KMS-11 (cell line): Measurements from ENCODE around the gene FER.

Experiments used
- H2AFZ ChIP-seq: fragments of 200-600 bp; sonication (generic); 2 replicates; pipeline ENCODE4 v1.6.1; 2016; ENCODE audit warnings: antibody characterized with exemption, mixed run types, low read depth
- H3K27ac ChIP-seq: fragments of 200-600 bp; sonication (generic); 2 replicates; pipeline ENCODE4 v1.6.1; 2016; ENCODE audit warnings: mild to moderate bottlenecking, mixed run types
- H3K27me3 ChIP-seq: fragments of 200-600 bp; sonication (generic); 2 replicates; pipeline ENCODE4 v1.6.1; 2017; ENCODE audit warnings: mild to moderate bottlenecking, low read depth, mixed run types, moderate library complexity; ENCODE audit not compliant: insufficient read depth
- H3K36me3 ChIP-seq: fragments of 200-600 bp; sonication (generic); 2 replicates; pipeline ENCODE4 v1.6.1; 2017; ENCODE audit warnings: mild to moderate bottlenecking, mixed run types; ENCODE audit not compliant: insufficient read depth
- H3K4me1 ChIP-seq: fragments of 200-600 bp; sonication (generic); 2 replicates; pipeline ENCODE4 v1.6.1; 2016; ENCODE audit warnings: mild to moderate bottlenecking, low read depth, mixed run types; ENCODE audit not compliant: poor library complexity, severe bottlenecking
- H3K4me2 ChIP-seq: fragments of 200-600 bp; sonication (generic); 2 replicates; pipeline ENCODE4 v1.7.0; 2016; ENCODE audit warnings: mild to moderate bottlenecking, mixed run types
- H3K4me3 ChIP-seq: fragments of 200-600 bp; sonication (generic); IDR thresholded peaks from 2 replicates; pipeline ENCODE4 v1.6.1; 2017; ENCODE audit warnings: low read depth, low read length, mixed read lengths; ENCODE audit not compliant: insufficient read depth
- H3K79me2 ChIP-seq: fragments of 200-600 bp; sonication (generic); 2 replicates; pipeline ENCODE4 v1.6.1; 2016; ENCODE audit warnings: low read depth, mixed run types; ENCODE audit not compliant: insufficient read depth
- H3K9ac ChIP-seq: fragments of 200-600 bp; sonication (generic); 2 replicates; pipeline ENCODE4 v1.6.1; 2016; ENCODE audit warnings: mild to moderate bottlenecking, mixed run types
- H4K20me1 ChIP-seq: fragments of 200-600 bp; sonication (generic); 2 replicates; pipeline ENCODE4 v1.6.1; 2016; ENCODE audit warnings: mild to moderate bottlenecking, mixed run types; ENCODE audit not compliant: insufficient read depth
- TF ChIP-seq, protein P1 (sequence below): fragments of 200-600 bp; sonication (generic); conservative IDR thresholded peaks from 2 replicates; pipeline ENCODE4 v1.6.1; 2017; ENCODE audit warnings: low read depth, mild to moderate bottlenecking, antibody characterized with exemption, low read length, moderate library complexity, mixed read lengths

Gene FER

DNA sequence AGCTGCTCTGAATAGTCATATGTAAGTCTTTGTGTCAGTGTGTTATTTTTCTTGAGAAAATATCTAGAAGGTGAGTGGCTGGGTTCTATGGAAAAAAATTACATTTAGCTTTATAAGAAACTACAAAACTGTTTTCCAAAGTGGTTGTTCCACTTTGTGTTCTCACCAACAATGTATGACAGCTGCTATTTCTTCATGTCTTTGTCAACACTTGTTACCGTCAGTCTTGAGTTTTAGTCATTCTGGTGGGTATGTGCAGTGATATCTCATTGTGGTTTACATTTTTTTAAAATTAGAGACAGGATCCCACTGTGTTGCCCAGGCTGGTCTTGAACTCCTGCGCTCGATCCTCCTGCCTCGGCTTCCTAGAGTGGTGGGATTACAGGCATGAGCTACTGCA lies 415.6 kb downstream of the FER start:
- Histone ChIP-seq H3K27me3 (no peaks in the 10 kb centered on the region), H3K79me2 (no peaks in the 10 kb centered on the region), H4K20me1 (no peaks in the 10 kb centered on the region), H3K4me3 (no peak overlapping the region), H3K9ac (no peak overlapping the region), H3K4me1 (no peaks in the 10 kb centered on the region), H3K4me2 (no peak overlapping the region), H2AFZ (no peak overlapping the region), H3K27ac (no peak overlapping the region), H3K36me3 (no peaks in the 10 kb centered on the region)
- TF ChIP-seq, protein P1, sequence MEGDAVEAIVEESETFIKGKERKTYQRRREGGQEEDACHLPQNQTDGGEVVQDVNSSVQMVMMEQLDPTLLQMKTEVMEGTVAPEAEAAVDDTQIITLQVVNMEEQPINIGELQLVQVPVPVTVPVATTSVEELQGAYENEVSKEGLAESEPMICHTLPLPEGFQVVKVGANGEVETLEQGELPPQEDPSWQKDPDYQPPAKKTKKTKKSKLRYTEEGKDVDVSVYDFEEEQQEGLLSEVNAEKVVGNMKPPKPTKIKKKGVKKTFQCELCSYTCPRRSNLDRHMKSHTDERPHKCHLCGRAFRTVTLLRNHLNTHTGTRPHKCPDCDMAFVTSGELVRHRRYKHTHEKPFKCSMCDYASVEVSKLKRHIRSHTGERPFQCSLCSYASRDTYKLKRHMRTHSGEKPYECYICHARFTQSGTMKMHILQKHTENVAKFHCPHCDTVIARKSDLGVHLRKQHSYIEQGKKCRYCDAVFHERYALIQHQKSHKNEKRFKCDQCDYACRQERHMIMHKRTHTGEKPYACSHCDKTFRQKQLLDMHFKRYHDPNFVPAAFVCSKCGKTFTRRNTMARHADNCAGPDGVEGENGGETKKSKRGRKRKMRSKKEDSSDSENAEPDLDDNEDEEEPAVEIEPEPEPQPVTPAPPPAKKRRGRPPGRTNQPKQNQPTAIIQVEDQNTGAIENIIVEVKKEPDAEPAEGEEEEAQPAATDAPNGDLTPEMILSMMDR, result no peak

DNA sequence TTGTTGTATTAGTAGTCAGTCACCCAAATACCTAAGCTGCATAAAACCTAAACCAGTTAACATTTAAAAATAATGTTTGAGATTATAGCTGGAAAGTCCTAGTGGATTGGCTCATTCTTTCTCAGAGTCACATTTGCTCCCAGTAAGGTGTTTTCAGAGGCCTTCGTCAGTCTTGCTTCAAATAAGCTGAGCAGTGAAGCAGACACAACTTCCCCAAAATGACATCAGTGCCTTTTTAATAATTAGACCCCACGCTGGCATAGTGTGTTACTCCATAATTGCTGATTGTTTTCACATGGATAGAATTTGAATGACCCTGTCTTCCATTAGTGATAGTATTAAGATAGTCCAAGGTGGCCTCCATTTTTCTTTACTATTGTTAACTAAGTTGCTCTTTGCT lies 416.3 kb downstream of the FER start:
- no peak overlapping the region for H2AFZ ChIP-seq
- H3K9ac ChIP-seq, result no peak overlapping the region
- no peaks in the 10 kb centered on the region for H4K20me1 ChIP-seq
- H3K4me2 ChIP-seq, result no peak overlapping the region
- TF ChIP-seq, protein P1, result no peak
- H3K27me3 ChIP-seq, result no peaks in the 10 kb centered on the region
- H3K27ac ChIP-seq, result no peak overlapping the region
- H3K79me2 ChIP-seq, result no peaks in the 10 kb centered on the region
- H3K4me1 ChIP-seq, result no peaks in the 10 kb centered on the region
- H3K4me3 ChIP-seq, result no peak overlapping the region
- H3K36me3 ChIP-seq, result no peaks in the 10 kb centered on the region

GRCh38 chr5:109167586-109167985 lies 419.9 kb downstream of the FER start:
- Histone ChIP-seq H3K27ac (no peak overlapping the region), H3K27me3 (no peaks in the 10 kb centered on the region), H4K20me1 (no peaks in the 10 kb centered on the region), H3K4me1 (no peaks in the 10 kb centered on the region), H3K36me3 (no peaks in the 10 kb centered on the region), H2AFZ (no peak overlapping the region), H3K79me2 (no peaks in the 10 kb centered on the region), H3K4me3 (no peak overlapping the region), H3K9ac (no peak overlapping the region), H3K4me2 (no peak overlapping the region)
- TF ChIP-seq, protein P1, result no peak

DNA sequence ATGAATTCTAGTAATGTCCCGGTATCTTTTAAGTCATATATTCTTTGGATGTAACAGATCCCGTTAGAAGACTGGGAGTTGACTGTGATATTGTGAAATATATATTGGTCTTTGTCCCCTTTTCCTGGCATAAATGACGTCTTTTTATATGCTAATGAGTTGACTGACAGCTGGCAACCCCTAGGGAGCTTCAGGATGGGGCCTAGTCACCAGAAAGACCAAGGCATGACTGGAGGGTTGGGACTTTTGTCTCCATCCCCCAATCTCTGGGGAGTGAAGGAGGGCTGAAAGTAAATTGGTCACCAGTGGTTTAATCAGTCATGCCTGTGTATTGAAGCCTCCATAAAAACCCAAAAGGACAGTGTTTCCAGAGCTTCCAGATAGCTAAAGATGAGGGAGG lies 420.5 kb downstream of the FER start:
- H3K4me1 ChIP-seq, result no peaks in the 10 kb centered on the region
- H3K27ac ChIP-seq, result no peak overlapping the region
- no peak overlapping the region for H3K4me2 ChIP-seq
- H4K20me1 ChIP-seq, result no peaks in the 10 kb centered on the region
- TF ChIP-seq, protein P1, result no peak
- no peaks in the 10 kb centered on the region for H3K27me3 ChIP-seq
- no peak overlapping the region for H3K4me3 ChIP-seq
- H3K36me3 ChIP-seq, result no peaks in the 10 kb centered on the region
- no peak overlapping the region for H3K9ac ChIP-seq
- no peak overlapping the region for H2AFZ ChIP-seq
- H3K79me2 ChIP-seq, result no peaks in the 10 kb centered on the region
